WI38 (cell line): Measurements from ENCODE around the gene ILF2.

Experiments
- H3K4me3 ChIP-seq: 2 replicates; pipeline ENCODE4 v1.5.1; 2011; ENCODE audit warnings: low read depth, mild to moderate bottlenecking, control low read depth, low read length
- TF ChIP-seq, protein P1 (sequence below): IDR thresholded peaks from 2 replicates; pipeline ENCODE4 v1.5.1; 2012; ENCODE audit warnings: low read depth, mild to moderate bottlenecking, control low read depth, low read length

Gene ILF2

DNA sequence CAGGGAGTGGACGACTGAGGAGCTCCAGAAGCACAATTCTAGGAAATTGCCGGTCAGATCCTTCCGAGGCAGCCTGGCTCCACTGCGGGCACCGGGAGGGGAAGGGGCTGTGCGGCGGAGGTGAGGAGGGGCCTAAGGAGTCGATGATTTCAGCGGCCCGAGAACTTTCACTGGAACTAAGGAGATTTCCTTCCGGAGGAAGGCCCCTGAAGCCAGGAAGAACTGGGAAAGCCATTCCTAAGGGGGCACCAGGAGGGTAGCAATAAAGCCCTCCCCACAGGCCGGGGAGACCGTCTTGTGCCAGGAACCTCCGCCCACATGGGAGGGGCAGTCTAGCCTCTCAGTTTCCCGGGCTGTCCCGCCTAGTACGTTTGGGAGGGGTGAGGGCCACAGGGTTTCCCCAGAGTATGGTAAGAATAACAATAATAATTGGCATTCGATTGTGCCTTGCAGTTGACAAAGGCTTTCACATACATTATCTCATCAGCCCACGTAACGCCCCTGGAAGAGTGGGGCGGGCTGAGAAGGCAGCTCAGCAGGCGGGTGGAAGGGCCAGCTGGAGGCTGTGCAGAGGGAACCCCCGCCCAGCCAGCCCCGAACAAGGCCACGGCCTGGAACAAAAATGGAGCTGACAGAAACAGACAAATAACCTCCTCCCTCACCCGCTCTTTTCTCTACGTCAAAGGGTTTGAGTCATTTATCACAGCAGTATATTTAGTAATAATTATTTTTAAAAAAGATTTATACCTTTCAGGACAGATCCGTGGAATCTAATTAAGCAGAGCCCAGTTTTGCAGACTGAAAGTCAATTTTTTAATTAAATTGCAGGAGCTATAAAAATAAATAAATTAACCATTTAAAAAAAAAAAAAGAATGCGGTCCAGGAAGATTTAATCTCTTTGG, 27.5 kb upstream of the ILF2 start:
- no peak overlapping the region for H3K4me3 ChIP-seq
- TF ChIP-seq, protein P1, sequence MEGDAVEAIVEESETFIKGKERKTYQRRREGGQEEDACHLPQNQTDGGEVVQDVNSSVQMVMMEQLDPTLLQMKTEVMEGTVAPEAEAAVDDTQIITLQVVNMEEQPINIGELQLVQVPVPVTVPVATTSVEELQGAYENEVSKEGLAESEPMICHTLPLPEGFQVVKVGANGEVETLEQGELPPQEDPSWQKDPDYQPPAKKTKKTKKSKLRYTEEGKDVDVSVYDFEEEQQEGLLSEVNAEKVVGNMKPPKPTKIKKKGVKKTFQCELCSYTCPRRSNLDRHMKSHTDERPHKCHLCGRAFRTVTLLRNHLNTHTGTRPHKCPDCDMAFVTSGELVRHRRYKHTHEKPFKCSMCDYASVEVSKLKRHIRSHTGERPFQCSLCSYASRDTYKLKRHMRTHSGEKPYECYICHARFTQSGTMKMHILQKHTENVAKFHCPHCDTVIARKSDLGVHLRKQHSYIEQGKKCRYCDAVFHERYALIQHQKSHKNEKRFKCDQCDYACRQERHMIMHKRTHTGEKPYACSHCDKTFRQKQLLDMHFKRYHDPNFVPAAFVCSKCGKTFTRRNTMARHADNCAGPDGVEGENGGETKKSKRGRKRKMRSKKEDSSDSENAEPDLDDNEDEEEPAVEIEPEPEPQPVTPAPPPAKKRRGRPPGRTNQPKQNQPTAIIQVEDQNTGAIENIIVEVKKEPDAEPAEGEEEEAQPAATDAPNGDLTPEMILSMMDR, result no peak

DNA sequence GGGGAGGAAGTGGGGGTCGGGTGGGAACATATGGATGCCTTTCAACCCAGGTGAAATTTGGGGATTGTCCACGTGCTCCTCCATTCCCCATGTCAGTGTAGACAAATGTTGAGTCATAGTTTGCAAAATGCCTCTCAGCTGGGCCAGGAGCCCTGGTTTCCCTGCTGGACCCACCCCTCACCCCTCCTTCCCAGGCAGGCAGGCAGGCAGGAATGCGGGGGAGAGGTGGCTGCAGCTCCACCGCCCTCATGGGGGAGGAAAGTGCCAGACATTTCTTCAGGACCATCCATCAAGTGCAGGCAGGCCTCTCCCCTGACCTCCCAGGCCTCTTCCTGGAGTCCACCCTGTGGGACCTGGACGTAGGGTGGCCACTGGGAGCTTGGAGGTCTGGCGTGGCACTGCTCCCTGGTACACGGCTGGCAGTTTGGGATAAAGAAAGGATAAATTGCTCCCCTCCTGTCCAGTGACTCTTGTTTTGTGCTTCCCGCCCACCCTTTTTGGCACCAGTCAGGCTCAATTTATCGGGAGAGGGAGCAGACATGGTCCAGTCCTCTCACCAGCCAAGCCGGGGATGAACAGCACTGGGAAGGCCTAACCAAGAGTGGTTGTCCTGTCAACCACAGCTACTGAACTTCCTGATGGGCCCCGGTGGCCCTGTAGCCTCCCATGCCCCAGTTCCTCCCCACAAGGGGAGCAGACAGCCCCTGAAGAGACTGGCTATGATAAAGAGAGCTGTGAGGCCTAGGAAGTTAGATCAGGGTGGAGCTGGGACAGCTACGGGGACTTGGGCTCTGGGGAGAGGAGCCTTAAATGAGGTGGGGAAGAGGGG, 26.6 kb upstream of the ILF2 start:
- H3K4me3 ChIP-seq, result no peak overlapping the region
- TF ChIP-seq, protein P1, result no peak

DNA sequence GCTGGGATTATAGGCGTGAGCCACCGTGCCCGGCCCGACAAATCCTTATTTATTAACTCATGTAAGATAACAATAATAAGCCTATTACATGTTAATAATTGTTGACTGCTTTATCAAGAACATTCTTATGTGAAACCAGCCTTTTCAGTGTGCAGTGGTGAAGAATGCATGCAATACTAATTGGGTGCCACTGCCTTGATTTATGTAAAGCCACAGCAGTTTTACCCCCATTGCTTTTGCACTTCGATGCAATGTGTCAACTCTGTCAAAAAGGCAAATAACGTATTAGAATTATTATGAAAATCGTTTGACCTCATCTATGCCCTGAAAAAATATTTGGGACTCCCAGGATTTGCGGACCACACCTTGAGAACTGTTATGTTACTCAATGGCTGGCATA, 25.9 kb upstream of the ILF2 start:
- no peak overlapping the region for H3K4me3 ChIP-seq
- TF ChIP-seq, protein P1, result no peak

DNA sequence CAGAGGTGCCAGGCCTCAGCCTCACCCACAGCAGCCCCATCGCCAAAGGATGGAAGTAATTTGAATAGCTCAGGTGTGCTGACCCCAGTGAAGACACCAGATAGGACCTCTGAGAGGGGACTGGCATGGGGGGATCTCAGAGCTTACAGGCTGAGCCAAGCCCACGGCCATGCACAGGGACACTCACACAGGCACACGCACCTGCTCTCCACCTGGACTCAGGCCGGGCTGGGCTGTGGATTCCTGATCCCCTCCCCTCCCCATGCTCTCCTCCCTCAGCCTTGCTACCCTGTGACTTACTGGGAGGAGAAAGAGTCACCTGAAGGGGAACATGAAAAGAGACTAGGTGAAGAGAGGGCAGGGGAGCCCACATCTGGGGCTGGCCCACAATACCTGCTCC, 22.7 kb upstream of the ILF2 start:
- TF ChIP-seq, protein P1, result no peak
- no peak overlapping the region for H3K4me3 ChIP-seq

DNA sequence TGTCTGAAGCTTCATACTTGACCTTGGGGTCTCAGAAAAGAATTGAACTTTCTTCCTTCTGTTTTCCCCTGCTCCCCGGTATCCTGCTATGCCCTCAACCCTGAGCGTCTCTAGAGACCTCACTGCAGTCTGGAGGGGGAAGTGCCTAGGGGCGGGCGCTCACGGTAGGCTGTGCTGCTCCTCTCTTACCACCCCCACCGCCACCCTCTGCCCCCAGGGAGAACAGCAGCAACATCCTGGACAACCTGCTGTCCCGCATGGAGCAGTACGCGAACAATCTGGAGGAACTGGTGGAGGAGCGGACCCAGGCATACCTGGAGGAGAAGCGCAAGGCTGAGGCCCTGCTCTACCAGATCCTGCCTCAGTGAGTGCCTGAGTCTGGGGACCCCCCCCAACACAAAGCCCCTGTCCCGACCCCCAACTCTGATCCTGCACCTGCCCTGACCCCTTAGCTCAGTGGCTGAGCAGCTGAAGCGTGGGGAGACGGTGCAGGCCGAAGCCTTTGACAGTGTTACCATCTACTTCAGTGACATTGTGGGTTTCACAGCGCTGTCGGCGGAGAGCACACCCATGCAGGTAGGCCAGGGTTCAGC, 18.0 kb upstream of the ILF2 start:
- TF ChIP-seq, protein P1, result no peak
- H3K4me3 ChIP-seq, result no peak overlapping the region

DNA sequence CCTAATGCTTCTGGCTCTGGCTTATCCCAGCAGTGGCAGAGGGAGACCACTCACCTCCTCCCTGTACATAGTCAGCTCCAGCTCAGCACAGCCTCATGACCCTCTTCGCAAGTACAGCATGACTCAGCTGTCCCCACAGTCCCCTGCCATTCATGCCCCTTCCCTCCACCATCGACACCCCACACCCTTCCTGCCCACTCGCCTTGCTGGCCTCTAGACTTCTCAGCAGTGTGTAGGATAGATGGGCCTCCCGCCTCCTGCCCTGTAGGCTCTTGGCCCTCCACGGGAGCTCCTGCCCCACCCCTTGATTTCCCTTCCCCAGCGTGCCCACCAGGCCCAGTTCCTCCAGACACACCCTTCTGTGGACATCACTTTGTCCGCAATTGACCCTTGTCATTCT, 17.5 kb upstream of the ILF2 start:
- TF ChIP-seq, protein P1, result no peak
- no peak overlapping the region for H3K4me3 ChIP-seq
